ENCODE data around the gene CCDC24. TPM values are rescaled to one million over a fixed set of nuclear protein-coding genes. Genes with fewer than 3 reads are reported as not detected.

CCDC24 gene
- total and polyA plus RNA-seq, 2 of the 13 experiments (the other 11 are each of a cell fraction or from before 2014, with no cell fraction given) = 1.4 to 2.9 TPM

DNA sequence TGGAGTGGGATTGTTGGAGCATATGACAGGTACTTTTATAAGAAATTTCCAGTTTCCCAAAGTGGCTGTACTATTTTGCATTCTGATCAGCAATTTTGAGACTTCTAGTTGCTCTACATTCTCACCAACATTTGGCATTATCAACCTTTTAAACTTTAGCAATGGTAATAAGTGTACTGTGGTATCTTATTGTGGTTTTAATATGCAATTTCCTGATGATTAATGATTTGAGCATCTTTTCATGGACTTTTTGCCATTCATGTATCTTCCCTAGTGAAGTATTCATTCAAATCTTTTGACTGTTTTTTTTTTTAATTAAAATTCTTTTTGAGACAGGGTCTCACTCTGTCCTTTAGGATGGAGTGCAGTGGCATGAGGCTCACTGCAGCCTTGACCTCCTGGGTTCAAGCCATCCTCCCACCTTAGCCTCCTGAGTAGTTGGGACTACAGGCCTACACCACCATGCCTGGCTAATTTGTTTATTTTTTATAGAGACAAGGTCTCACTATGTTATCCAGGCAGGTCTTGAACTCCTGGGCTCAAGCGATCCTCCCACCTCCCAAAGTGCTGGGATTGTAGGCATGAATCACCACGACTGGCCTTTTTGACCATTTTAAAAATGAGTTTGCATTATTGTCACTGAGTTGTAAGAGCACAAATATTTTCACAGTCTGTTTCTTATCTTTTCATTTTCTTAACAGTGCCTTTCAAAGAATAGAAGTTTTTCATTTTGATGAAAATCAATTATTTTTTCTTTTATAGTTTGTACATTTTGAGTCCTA is 47.7 kb downstream of the CCDC24 start:
- CTCF ChIA-PET (ENCODE audit: low intra/inter-chr PET ratio, low total read pairs) = no interaction called here

More for the DNA sequence above, 47.7 kb downstream of the CCDC24 start:
- BruUV-seq (replicated peaks) = no TSS peak
- intact Hi-C loops (cut with micrococcal nuclease; ENCODE audit: unreplicated experiment) = loop anchor here (10.0 kb wide), 1 partner anchor 104 kb away; the partner anchor contains the start of gene ARTN
- H3K27ac ChIP-seq (ENCODE audit: extremely low read length, insufficient read depth, low read length) = no peak overlapping the region
- 42% methylated on average over 2 of the region's 2 CpGs for WGBS (ENCODE audit: low lambda C conversion rate)
- no peaks in the 10 kb centered on the region for H3K79me2 ChIP-seq (ENCODE audit: insufficient read depth, low read length)
- DNase-seq (ENCODE audit: low spot score) (no peak), FAIRE-seq (no peak), ATAC-seq (no peak)
- no peak overlapping the region for H2AFZ ChIP-seq (ENCODE audit: low read length)
- H3K27me3 ChIP-seq (ENCODE audit: control insufficient read depth in 1 of 2, insufficient read depth in 2 of 2, low read length in 2 of 2) = peaks cover 0 to 2% of the 10 kb centered on the region in 2 experiments; a peak in 2 of 5 replicates
- H3K9ac ChIP-seq (ENCODE audit: insufficient read depth, low read depth, low read length) = no peak overlapping the region
- no peaks in the 10 kb centered on the region for H3K9me3 ChIP-seq (ENCODE audit: low read length)
- POLR2A ChIA-PET = no interaction called here
- no peaks in the 10 kb centered on the region for H4K20me1 ChIP-seq (ENCODE audit: insufficient read depth, low read length)
- no peak overlapping the region for H3K4me3 ChIP-seq (replicated peaks in 1 of 3; ENCODE audit: insufficient read depth in 1 of 3, low read depth in 2 of 3, low read length in 3 of 3)
- in situ Hi-C loops (cut with HindIII; ENCODE audit: extremely low pct_ligation_motif_present, low pct_unique_long_range_greater_than_20kb) = no loop called here
- peaks cover 38% of the 10 kb centered on the region for H3K4me1 ChIP-seq (ENCODE audit: insufficient read depth, low read length)
- H3K4me2 ChIP-seq (ENCODE audit: low read depth, low read length) = no peak overlapping the region
- H3K36me3 ChIP-seq (replicated peaks in 1 of 2; ENCODE audit: control insufficient read depth in 1 of 2, insufficient read depth in 2 of 2, low read length in 2 of 2) = no peaks in the 10 kb centered on the region
- TF ChIP-seq ZNF563 (CRISPR knock-in tag; IDR thresholded peaks at IDR 0.05) = no peak
- no peak for TF ChIP-seq THAP7 (CRISPR knock-in tag; IDR thresholded peaks at IDR 0.05)
- TF ChIP-seq NAIF1 (CRISPR knock-in tag; IDR thresholded peaks at IDR 0.05; ENCODE audit: borderline replicate concordance) = no peak
- no peak for TF ChIP-seq CREB1 (IDR thresholded peaks at IDR 0.05)
- no peak for TF ChIP-seq CREB1 (CRISPR knock-in tag; IDR thresholded peaks at IDR 0.05)
- no peak for TF ChIP-seq NFAT5 (CRISPR knock-in tag; IDR thresholded peaks at IDR 0.05)
- no peak for TF ChIP-seq NR2F1 (CRISPR knock-in tag; IDR thresholded peaks at IDR 0.05)

Data from HepG2 (cell line).